GM21717 (cell line): Measurements from ENCODE around the gene PGS1.

Experiments used
- ATAC-seq: cut with Tn5 transposase; IDR thresholded peaks from one replicate; pipeline ENCODE4 v1.9.1; 2021; ENCODE audit warnings: mild to moderate bottlenecking, moderate library complexity; ENCODE audit not compliant: unreplicated experiment

The PGS1 gene

DNA sequence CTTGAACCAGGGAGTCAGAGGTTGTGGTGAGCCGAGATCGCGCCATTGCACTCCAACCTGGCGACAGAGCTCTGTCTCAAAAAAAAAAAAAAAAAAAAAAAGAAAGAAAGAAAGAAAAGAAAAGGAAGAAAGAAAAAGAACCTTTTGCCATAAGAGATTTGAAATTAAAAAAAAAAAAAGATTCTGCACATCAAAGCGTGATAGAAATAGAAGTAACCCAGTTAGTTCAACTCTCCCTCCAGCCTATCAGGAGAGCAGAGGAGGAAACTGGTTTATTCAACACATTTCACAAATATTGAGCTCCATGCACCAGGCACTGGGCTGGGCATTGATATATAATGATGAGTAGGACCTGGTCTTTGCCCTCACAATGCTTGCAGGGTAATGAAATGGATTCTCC, 16.2 kb upstream of the PGS1 start:
- no peak for ATAC-seq

GRCh38 chr17:78362671-78363070, 15.8 kb upstream of the PGS1 start:
- ATAC-seq: no peak

- no peak for ATAC-seq
Observed at GRCh38 chr17:78364436-78365281, 13.8 kb upstream of the PGS1 start.

- ATAC-seq: no peak
Observed at GRCh38 chr17:78365561-78366108, 12.8 kb upstream of the PGS1 start.

GRCh38 chr17:78366109-78366848, 12.2 kb upstream of the PGS1 start:
- no peak for ATAC-seq

DNA sequence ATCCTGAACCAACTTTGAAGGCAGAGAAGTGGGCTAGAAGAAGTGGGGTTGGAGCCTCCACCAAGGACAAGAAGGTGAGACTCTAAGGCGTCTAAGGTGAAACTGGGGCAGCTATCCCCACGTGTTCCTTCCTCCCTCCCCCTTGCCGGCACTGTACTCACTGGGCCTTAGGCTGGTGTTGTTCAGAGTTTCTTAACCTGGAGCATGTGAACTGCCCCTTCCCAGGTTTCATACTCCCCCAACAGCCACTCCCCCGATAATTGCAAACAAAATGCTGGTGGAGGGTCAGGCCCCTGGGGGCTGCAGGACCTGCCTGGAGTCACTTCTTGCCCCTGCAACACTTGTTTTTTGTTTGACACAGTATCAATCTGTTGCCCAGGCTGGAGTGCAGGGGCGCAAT, 11.3 kb upstream of the PGS1 start:
- no peak for ATAC-seq

GRCh38 chr17:78368348-78368747, 10.1 kb upstream of the PGS1 start:
- ATAC-seq: no peak

- no peak for ATAC-seq
Observed at GRCh38 chr17:78368854-78369495, 9.5 kb upstream of the PGS1 start.

DNA sequence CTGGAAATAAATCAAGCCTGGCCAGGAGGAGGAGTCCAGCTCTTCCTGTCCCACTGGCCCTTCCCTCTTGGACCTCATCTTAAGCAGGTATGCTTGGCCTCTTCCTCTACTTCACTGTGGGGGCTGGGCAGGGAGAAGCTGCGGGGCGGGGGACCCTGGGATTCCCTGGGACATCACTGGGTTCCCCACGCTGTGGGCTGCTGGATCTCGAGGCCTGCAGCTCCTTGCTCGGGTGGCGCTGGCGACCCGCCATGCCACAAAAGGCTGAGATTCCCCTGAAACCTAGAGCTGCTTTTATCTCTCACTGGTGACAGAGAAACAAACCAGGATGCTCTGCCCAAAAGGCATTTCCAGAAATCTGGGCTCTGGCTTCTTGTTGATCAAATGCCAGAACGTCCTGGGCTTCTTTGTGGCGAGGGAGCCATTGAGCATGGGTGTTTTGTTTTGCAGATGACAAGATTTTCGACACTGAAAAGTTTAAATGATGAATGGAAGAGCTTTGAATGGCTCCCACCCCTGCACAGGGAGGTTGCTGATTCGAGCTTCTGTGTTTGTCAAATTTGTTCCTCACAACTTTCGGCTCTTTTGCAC, 8.6 kb upstream of the PGS1 start:
- ATAC-seq: no peak

GRCh38 chr17:78371056-78371455, 7.4 kb upstream of the PGS1 start:
- no peak for ATAC-seq

DNA sequence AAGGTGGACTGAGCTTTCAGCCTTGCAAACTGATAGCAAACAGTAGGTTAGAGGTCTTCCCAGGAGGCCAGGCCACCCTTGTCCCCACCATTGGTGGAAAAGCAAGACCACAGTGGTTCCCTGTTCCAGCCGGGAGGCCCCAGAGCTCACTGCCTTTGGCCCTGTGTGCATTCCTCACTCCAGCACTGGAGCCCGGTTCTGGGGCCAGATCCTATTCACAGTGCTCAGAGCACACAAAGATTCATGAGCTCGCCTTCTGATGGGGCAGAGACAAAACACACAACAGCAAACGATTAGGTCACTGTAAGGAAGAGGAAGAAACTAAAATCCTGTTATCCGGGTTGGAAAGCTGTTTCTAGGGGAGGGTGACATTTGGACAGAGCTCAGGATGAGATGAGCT, 5.6 kb upstream of the PGS1 start:
- ATAC-seq: no peak

GRCh38 chr17:78374189-78374588, 4.3 kb upstream of the PGS1 start:
- ATAC-seq: no peak

GRCh38 chr17:78374631-78375274, 3.7 kb upstream of the PGS1 start:
- no peak for ATAC-seq

- no peak for ATAC-seq
Observed at GRCh38 chr17:78375401-78376151, 2.9 kb upstream of the PGS1 start.

DNA sequence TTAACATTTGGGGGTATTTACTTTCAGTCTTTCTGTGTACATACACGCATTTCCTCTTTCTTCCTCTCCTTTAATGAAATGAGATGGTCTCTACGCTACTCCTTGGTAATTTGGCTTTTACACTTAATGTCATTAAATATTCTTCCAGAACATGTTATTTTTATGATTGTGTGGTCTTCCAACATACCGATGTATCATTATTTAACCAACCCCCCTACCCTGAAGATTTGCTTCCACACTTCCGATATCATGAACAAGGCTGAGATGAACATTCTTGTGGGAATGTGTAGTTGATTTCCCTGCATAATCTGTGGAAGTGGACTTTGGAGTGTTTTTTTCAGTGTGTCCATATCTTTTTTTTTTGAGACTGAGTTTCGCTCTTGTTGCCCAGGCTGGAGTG, 2.3 kb upstream of the PGS1 start:
- ATAC-seq: no peak

GRCh38 chr17:78377858-78378224, 608 bp upstream of the PGS1 start:
- ATAC-seq: no peak

- ATAC-seq: no peak
Observed at GRCh38 chr17:78379131-78379491, 662 bp downstream of the PGS1 start.

- ATAC-seq: no peak
Observed at GRCh38 chr17:78380370-78380769, 1.9 kb downstream of the PGS1 start.

DNA sequence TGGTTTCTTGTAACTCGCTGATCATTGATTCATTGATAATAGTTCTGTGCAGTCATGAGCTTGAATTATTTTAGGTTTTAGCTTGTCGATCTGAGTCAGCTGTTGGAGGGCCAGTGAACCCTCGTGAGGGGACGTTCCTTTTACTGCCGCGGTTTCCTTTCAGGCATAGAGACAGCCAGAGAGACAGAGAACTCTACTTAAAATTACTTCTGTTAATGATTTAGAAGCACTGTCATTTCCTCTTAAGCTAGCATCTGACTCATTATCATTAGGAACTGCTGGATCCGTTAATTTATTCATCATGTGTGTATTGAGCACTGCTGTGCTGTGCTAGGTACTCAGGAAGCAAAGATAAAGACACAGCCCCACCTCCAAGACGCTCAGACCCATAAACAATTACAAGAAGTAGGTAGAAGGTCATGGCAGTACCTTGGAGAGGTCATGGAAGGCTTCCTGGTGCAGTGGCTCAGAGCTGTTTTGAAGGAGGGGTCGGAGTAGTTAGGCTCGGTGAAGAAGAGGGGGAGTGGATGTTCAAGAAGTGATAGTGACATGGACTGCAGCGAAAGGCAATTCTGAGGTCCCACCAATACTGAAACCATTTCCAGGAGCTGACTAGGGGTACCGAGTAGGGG, 3.3 kb downstream of the PGS1 start:
- no peak for ATAC-seq
